Panc1 (cell line): ENCODE results near the gene BCAS3.

Source experiments
- CTCF ChIP-seq: fragments of 450-650 bp; IDR thresholded peaks from 2 replicates; pipeline ENCODE4 v1.5.1; 2017; ENCODE audit warnings: mild to moderate bottlenecking
- POLR2AphosphoS5 ChIP-seq: IDR thresholded peaks from 2 replicates; pipeline ENCODE4 v1.6.1; 2012; ENCODE audit warnings: mild to moderate bottlenecking, low read depth, low read length, moderate library complexity
- REST ChIP-seq, 2 experiments: IDR thresholded peaks; 2 replicates each; pipeline ENCODE4 v1.6.1; 2011 to 2012; ENCODE audit warnings: low read depth in 2 of 2, control low read depth in 1 of 2, low read length in 1 of 2, mild to moderate bottlenecking in 1 of 2, moderate library complexity in 1 of 2; ENCODE audit not compliant: insufficient read depth in 1 of 2
- SIN3A ChIP-seq: IDR thresholded peaks from 2 replicates; pipeline ENCODE4 v1.6.1; 2012; ENCODE audit warnings: low read depth, mild to moderate bottlenecking, low read length, moderate library complexity, borderline replicate concordance; ENCODE audit not compliant: insufficient read depth

- no peak for TF ChIP-seq CTCF
- no peak for TF ChIP-seq POLR2AphosphoS5
- TF ChIP-seq SIN3A, result no peak
- TF ChIP-seq REST (IDR thresholded peaks at IDR 0.05; ENCODE audit: insufficient read depth in 1 of 2, low read depth in 2 of 2, low read length in 1 of 2), result no peak
Observed at GRCh38 chr17:60631119-60631518, 46.5 kb upstream of the BCAS3 start.
